Posterior cingulate gyrus (tissue), 11 donors: ENCODE results near the gene TNNT2.
A peak's percentile ranks its signal among the peaks of the same experiment; 100 is the strongest.

Experiments used
- DNase-seq, 10 donors: peaks; one replicate each; pipeline versions ENCODE4 v3.0.0 to v3.0.0-alpha.2; 2020 to 2021; ENCODE audit warnings: mixed read lengths in 3 of 10
- intact Hi-C: fragments of 100-400 bp; cut with DNase I; formaldehyde crosslinking; loops from one replicate; pipeline ENCODE4 v1.15.1; 2023

The TNNT2 gene

DNA sequence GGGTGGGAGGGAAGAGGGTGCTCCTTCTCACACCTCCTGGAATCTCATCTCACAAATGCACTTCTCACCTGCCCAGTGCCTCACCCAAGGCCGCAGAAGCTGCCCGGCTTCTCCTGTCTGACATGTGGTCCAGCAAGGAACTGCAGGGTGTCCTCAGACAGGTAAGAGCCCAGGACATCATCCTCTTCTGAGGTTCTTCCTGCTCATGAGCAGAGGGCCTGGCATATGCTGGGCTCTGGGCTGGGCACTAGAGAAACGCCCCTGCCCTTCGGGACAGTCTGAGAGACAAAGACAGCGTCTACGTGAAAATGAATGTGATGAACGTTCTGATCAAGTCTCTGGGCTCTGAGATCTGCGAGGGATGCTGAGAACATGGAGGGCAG, 51.8 kb downstream of the TNNT2 start:
- DNase-seq, result peak in 3 of 10 donors; percentile 24 to 55 (median 50)
- intact Hi-C loops, result no loop called here

DNA sequence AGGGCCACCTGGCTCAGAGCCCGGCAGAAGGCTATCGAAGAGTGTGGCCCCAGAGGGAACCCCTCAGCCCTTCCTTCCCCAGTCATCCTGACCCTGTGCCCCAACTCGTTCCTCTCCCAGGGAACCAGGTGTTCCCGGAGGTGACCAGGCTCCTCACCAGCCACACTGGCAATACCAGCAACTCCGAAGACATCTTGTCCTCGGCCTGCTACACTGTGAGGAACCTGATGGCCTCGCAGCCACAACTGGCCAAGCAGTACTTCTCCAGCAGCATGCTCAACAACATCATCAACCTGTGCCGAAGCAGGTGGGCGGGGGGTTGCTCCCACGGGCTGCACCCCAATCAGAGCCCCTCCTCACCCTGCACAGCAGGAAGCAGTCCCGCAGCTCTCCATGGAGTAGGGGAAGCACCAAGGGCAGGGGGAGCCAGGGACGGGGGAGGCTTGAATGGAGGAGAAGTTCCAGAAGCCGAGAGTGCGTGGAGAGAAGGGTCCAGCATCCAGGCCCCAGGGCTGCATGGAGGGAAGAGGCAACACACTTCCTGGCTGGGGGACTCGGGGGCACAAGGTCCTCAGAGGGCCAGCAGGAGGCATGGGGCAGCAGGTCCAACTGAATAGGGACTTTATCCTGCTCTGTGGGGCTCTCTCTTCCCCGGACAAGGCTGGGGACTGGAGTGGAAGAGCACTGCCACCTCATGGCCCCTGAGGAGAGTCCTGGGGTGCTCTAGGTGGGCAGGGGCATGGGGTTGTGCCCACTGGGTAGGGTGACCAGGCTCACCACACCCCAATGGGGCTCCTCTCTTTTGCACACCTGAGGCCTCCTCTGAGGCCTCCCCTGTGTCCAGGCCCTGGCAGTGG, 52.4 kb downstream of the TNNT2 start:
- intact Hi-C loops, result no loop called here

GRCh38 chr1:201324306-201324705, 53.2 kb downstream of the TNNT2 start:
- intact Hi-C loops, result no loop called here
- DNase-seq, result peak in 3 of 10 donors; percentile 4 to 57 (median 30)

More for the DNA sequence above, 52.4 kb downstream of the TNNT2 start:
- DNase-seq, result peak in 3 of 10 donors; percentile 52 to 58 (median 52)

GRCh38 chr1:201322653-201323510, 54.6 kb downstream of the TNNT2 start:
- intact Hi-C loops, result no loop called here
- peak in 3 of 10 donors; percentile 43 to 67 (median 58) for DNase-seq

DNA sequence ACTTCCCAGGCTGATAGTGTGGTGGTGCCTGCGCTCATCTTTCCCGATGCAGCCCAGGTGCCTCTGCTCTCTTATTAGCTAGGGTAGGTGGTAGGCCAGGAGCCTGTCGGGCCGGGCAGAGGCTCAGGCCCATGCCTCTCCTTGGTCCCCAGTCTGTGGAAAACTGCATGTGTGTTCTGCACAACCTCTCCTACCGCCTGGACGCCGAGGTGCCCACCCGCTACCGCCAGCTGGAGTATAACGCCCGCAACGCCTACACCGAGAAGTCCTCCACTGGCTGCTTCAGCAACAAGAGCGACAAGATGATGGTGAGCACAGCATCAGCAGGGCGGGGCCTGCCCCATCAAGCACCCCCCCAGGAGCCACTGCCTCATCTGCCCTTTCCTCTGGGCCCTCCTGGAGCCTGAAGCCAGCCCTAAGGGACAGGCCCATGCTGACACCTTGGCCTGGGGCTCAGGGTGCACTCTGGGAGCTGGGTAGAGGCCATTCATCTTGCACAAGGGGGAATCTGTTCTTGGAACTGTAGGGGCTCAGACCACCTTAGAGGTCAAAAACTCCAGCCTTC, 55.6 kb downstream of the TNNT2 start:
- intact Hi-C loops, result no loop called here
- peak in 3 of 10 donors; percentile 34 to 75 (median 55) for DNase-seq

DNA sequence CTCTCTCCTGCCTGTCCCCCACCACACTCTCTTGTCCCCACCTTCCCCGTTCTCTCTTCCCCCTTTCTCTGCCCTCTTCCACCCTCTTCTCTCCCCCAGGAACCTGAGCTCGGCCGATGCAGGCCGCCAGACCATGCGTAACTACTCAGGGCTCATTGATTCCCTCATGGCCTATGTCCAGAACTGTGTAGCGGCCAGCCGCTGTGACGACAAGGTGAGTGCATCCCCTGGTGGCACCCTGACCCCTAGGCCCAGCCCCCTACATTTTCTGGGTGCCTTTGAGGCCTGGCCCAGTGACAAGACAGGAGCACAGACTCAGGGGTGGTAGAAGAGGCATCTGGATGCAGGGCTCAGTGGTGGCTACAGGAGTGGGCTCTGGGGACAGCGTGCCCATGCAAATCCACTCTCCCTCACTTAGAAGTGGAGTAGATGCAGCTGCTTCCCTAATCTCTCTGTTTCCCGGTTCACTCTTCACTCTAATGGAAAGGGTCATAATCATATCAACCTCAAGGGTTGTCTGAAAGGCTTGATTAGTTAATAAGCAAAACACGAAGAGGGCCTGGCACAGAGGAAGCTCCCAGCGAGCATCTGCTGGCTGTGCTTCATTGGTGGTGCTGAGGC, 57.2 kb downstream of the TNNT2 start:
- intact Hi-C loops, result no loop called here
- peak in 3 of 10 donors; percentile 29 to 70 (median 50) for DNase-seq

DNA sequence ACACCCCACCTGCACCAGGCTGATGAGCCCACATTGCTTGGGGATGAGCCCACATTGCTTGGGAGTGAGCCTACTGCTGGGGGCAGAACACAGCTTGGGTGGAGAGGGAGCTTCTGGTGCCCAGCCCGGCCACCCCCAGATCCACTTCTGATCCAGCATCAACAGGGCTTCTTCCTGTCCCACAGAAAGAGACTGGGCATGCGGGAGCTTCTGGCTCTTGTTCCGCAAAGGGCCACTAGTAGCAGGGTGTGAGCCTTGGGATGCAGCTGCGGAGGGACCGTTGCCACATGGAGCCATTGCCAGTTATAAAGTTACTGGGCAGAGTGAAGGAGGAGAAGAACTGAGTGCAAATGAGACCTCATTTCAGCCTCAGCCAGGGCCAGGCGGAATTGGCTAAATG, 57.8 kb downstream of the TNNT2 start:
- intact Hi-C loops, result no loop called here
- peak in 3 of 10 donors; percentile 67 to 76 (median 72) for DNase-seq

DNA sequence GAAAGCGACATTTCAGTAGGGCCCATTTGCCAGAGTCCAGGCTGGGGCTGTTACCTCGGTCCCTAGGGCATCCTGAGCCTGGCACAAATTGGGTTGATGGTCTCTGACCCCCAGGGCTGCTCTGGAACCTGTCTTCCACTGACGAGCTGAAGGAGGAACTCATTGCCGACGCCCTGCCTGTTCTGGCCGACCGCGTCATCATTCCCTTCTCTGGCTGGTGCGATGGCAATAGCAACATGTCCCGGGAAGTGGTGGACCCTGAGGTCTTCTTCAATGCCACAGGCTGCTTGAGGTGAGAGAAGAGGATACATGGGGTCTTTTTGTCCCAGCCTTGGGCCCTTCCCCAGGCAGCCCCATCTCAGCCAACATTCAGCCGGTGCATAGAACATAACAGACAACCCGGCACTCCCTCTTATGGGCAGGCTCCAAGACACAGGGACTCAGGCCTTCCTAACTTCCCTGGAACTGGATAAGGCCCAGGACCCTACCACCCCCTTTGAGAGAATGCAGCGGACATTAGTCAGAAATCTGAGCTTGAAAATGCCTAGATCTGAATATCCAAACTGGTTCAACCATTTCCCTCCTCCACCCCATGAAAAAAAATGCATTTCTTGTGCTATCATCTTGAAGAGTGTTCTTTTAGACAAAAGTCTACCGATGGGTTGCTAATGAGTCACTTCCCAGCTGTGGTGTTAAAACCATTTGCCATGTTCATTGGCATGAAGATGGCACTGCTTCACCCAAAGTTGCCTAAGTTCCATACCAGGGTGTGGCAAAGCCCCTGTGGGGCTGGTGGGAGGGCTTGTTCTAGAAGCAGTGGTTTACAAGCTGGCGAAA, 58.8 kb downstream of the TNNT2 start:
- intact Hi-C loops, result no loop called here
- peak in 3 of 10 donors; percentile 27 to 70 (median 50) for DNase-seq

- peak in 3 of 10 donors; percentile 37 to 82 (median 69) for DNase-seq
- intact Hi-C loops, result no loop called here
Measured at GRCh38 chr1:201317551-201317950, 59.9 kb downstream of the TNNT2 start.

DNA sequence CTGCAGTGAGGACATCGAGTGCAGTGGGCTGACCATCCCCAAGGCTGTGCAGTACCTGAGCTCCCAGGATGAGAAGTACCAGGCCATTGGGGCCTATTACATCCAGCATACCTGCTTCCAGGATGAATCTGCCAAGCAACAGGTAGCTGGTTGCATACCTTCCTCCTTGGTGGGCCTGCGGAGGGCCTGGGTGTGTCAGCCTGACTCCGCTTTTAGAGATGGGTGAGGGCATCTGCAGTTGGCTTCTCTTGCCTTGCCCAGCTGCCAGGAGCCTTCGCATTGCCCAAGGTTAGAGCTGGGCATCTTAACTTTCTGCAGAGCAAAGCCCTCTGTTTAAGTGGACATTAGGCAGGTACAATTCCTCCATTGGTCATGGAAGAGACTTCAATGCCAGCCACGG, 60.9 kb downstream of the TNNT2 start:
- intact Hi-C loops, result no loop called here
- DNase-seq, result peak in 3 of 10 donors; percentile 27 to 51 (median 32)

- intact Hi-C loops, result no loop called here
- DNase-seq, result peak in 2 of 10 donors; percentile 40 to 69
Measured at GRCh38 chr1:201313086-201313485, 64.4 kb downstream of the TNNT2 start.

- peak in 3 of 10 donors; percentile 35 to 53 (median 42) for DNase-seq
- intact Hi-C loops, result no loop called here
Measured at GRCh38 chr1:201312298-201312697, 65.2 kb downstream of the TNNT2 start.

DNA sequence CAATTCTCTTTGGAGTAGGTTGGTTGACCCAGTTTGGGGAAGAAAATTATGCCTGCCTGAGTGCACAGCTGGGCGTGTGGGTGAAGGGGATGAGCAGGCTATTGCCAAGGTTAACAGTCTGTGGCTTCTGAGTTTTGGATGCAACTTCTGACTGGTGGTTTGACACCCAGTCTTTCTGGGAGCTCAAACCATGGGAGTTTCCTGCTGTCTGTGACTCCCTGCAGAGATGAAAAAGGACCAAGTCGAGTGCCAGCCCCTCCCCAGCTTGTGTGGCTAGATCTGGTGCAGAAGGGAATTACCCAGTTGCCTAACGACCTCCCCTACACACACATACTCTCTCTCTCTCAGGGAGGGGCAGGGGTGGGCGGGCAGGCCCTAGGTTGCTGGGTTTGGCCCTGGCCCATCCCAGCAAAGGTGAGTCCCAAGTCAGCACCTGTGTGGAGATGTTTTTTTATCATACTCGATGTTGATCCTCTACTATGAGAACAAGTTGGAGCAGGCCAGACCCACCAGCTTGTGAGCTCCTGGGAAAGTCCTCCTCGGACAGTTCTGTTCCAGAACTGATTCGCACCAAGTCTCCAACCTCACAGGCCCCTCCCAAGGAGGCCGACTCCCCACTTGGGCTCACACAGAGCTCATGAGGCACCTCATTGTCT, 66.0 kb downstream of the TNNT2 start:
- DNase-seq, result peak in 3 of 10 donors; percentile 39 to 71 (median 61)
- intact Hi-C loops, result no loop called here

DNA sequence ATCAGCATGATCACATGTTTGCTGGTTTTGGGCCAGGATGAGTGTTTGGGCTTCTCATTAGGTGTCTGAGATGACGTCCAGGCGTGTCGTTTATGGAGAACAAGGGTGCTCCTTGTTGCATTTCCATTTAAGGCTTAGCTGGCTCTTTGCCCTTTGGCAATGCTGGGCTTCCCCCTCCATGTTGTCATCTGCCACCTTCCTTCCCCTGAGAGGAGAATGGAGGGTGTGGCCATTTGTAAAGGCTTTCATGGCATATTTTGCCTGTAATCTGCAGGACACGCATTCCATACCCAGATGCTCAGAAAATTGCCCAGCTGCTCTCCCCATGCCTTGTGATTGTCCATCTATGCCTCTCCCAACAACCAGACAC, 66.5 kb downstream of the TNNT2 start:
- intact Hi-C loops, result no loop called here
- DNase-seq, result no peak

DNA sequence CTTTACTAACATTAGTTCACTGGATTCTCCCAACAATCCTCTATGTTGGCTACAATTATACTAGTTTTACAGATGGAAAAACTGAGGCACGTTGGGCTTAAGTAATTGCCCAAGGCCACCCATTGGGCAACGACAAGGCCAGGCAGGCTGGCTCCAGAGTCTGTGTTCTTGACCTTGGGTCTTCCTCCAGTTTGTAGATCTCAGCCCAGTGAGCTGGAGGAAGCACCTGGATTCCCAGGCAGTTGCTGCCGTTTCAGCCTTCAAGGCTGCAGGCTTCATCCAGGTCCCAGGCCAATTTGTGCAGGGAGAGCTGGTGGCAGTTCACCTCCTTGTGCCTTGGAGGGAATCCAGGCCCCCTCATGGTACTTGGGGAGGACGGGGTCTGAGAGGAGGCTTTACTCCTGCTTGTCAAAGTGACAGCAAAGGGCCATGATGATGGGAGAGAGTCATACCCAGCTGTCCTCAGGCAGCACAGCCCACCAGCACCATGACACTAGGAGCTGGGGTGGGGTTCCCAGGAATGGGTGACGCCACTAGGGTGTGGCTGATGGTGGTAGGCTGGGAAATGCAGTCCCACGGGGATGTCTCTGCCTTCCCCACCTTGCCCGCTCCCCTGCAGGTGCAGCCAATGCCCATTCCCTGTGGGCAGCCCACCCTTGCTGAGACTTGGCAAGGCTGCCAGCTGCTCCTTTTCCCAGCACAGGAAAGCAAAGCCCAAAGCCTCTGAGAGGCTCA, 67.1 kb downstream of the TNNT2 start:
- DNase-seq, result peak in 2 of 10 donors; percentile 25 to 70
- intact Hi-C loops, result no loop called here

DNA sequence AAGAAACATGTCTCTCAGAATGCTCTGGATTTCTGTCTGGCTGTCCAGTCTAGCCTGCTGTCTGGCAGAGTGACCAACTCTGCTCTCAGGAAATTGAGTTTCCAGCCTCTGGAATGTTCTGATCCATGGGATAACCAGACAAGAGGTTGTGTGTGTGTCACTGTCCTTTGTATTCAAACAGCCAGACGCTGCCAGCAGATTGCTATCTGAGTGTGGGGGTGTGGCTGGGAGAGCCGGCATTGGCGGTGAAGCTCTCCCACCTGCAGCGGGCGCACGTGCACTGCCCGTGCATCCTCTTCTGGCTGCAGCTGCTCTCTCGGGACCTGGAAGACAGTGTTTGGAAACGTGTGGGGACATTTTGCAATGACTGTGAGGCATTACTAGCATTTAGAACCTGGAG, 68.1 kb downstream of the TNNT2 start:
- DNase-seq, result peak in 8 of 10 donors; percentile 19 to 90 (median 40)
- intact Hi-C loops, result no loop called here
